GDM1 (cell line): ENCODE measurements around the gene CMSS1.

Experiments used
- DNase-seq: peaks from one replicate; lab custom pipeline; 2025; lab: John Stamatoyannopoulos, UW

CMSS1 gene

DNA sequence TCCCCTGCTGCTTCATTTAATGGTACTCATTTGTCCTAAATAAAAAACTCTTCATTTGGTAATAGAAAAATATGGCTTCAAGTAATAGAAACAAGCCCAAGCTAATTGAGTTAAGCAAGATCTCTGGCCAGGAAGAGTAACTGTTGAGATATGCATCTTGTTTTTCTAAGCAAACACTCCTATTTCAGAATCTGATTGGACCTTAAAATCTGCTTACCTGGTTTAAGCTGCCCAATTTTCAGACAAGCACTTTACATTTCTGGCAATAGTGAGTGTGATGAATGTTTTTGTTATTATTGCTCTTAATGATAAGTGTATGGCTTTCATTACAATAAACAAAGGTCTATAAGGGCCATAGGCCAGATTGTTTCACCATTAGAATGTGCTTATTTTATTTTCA is 86.2 kb downstream of the CMSS1 start:
- DNase-seq, result no peak

DNA sequence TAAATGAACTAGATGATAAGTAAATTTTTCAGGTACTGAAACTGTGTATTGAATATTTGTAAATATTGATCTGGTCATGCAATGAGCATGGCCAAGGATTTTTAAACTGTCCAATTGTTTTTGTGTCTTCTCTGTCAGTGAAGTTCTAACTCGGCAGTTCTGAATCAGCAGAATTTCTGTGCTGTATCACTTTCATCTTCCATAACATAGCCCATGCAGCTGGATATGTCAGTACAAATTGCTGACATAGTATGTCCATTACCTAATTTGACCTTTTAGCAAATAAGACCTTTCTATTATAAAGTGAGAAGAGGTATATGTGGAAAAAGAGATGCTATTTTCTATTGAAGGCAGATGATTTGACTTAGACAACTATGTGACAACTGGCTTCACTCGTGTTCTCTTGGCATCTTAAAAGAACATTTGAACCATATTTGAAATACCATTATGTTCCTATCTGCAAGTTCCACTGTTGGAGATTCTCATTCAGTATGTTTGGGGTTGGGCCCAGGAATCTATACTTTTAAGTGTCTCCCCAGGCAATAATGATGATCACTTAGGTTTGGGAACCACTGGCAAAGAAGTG is 90.4 kb downstream of the CMSS1 start:
- no peak for DNase-seq

- no peak for DNase-seq
Observed at GRCh38 chr3:99909714-99910495, 92.2 kb downstream of the CMSS1 start.

DNA sequence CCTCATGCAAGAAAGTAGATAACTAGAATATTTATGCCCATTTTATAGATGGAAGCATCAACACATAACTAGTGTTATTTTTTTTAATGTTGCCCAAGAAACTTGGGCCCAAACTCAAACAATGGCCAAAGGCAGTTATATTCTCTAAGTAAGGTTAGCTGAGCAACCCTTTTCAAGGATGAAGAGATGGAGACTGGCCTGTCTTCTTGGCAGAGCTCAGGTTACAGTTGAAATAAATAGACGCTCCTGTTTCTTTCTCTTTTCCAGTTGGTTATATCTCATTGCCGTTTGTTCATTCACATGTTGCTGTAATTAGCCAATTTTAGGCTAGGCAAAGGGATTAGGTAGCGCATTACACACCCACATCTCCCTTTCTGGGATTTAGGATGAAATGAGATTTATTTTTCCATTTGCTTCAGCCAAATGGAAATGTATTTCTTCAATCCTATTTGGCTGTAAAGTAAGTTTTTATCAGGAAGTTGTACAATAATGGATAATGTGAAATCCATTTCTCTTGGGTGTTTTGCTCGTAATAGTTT is 93.2 kb downstream of the CMSS1 start:
- no peak for DNase-seq

DNA sequence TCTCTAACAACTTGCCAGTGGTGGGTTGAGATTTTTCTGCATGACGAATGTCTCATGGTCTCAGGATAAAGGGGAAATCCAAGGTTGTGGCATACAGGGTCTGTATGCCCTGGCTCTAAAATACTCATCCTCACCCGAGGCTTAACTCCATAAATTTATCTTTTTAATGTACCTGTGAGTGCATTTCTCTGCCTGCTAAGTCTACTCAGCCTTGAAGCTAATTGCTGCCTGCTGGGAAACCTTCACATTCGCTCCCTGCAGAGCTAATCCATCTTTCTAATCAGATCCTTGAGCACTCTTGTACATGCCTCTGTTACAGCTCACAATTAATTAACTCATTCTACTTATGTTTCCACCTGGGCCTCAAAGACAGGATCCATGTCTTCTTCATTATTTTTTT is 93.8 kb downstream of the CMSS1 start:
- no peak for DNase-seq

DNA sequence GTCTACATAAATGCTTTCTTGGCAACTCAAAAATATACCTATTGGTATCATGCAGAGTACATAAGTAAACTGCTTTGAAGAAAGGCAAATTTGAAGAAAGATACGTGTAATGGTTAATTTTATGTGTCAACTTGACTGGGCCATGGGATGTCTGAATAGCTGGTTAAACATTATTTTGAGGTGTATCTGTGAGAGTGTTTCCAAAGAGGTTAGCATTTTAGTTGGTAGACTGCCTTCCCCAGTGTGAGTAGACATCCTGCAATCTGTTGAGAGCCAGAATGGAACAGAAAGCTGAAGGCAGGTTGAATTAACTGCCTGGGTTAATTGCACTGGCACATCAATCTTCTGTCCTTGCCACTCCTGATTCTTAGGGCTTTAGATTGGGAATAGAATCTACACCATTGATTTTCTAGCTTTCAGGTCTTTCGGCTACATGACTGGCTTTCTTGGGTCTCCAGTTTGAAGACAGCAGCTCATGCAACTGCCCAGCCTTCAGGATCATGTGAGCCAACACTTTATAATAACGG is 98.3 kb downstream of the CMSS1 start:
- no peak for DNase-seq

DNA sequence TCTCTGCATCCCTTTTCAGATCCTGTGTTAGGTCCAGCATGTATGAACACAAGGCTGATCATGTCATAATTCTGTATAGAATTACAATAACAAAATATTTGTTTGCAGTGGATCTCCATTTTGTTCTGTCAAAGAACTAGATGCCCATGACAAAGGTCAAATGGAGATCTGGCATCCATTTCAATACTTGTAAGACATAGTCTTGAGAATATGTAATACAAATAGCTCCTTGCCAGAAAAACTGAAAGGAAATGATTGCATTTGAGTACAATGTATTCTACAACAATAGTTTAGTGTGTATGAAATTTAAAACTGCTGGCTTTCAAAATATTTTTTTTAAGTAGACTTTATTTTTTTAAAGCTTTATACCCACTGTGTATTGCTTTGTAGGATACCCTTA is 101.1 kb downstream of the CMSS1 start:
- no peak for DNase-seq

- DNase-seq, result no peak
Observed at GRCh38 chr3:99919694-99920093, 102.0 kb downstream of the CMSS1 start.

GRCh38 chr3:99920481-99921376 is 103.1 kb downstream of the CMSS1 start:
- DNase-seq, result no peak

DNA sequence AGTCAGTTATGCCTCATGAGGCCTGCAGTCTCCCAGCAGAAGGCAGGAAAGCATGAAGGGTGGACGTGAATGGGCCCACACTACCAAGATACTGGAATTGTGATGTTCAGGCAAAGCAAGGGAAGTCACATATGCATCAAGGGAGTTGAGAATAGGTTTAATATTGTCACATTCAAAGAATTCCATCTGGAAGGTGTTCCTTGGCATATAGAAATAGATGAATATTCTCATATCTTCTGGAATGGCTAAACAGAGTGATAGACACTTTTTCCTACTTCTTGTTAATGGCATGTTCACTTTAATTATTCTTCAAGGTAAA is 103.7 kb downstream of the CMSS1 start:
- no peak for DNase-seq

DNA sequence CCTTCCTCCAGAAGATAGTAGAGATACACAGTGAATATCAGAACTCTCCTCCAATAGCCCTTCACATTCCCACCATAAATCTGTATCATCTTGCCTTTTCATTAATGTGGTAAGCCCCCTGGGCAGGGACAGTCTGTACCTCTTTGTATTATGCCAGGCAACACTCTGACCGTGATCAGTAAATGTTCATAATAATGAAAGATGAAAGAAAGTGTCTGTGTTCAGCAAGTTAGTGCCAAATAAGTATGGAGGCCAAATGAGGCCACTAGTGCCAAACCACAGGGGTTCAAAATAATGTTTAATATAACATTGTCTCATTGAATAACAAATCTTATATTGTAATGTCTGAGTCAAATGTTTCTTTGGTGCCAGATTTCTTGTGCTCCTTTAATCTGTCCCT is 104.3 kb downstream of the CMSS1 start:
- DNase-seq, result no peak

- DNase-seq, result no peak
Observed at GRCh38 chr3:99923873-99924272, 106.2 kb downstream of the CMSS1 start.

DNA sequence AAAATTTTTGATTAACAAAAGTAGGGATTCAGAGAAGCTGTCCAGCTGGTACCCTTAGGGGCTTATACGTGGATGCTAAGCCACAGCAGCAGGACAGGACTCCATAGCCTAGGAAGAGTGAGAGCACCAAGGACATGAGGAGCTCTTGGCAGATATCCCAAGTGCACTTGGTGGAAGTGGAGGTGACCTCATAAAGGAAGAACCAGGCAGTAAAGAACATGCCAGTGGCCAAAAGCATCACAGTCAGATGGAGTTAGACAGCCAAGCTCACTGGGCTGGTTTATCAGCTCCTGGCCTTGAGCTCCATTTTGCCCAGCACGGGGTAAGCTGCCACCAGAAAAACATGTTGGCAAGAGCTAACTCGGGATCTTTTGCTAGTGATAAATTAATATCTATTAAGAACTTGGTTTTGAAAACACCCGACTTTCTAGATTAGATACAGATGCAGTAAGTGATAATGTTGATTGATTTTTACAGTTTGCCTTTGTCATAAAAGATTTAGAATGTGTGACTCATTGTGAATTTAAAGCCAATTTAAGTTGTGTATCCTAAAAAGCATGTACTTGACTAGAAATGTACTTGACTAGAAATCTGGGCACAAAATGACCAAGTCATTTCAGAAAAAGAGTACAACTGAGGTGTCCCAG is 108.0 kb downstream of the CMSS1 start:
- no peak for DNase-seq

DNA sequence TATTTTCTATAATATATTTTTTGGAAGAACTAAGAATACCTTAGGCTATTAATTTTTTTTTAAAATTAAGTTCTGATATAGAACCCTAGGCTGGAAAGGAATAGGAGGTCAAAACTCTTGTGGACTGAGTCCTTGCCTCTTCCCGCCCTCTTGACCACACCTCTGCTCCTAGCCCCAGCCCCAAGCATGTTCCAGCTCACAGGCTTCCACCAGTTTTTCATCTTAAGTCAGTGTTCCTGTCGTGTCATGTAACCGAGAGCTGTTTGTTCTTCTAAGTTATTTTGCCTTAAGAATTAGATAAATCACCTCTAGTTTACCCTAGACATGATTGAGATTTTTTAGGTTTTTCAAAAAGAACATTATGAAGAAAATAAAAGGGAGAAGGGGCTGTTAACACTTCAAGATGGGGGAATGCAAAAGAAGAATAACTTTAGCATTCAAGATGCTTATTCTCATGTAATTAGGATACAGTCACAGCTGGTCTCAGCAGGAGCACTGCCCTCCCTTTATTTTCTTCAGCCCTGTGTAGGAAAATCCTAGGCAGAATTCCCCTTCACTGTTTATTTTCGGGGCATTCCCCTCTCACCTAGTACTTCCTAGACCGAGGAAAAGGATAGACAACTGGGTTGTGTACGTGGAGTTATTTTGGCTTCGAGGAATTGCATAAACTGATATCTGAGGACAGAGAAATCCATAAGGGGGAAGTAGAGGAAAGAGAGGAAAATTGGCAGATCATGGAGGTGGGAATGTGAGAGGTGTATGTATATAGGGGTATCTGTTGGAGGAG is 110.2 kb downstream of the CMSS1 start:
- no peak for DNase-seq

DNA sequence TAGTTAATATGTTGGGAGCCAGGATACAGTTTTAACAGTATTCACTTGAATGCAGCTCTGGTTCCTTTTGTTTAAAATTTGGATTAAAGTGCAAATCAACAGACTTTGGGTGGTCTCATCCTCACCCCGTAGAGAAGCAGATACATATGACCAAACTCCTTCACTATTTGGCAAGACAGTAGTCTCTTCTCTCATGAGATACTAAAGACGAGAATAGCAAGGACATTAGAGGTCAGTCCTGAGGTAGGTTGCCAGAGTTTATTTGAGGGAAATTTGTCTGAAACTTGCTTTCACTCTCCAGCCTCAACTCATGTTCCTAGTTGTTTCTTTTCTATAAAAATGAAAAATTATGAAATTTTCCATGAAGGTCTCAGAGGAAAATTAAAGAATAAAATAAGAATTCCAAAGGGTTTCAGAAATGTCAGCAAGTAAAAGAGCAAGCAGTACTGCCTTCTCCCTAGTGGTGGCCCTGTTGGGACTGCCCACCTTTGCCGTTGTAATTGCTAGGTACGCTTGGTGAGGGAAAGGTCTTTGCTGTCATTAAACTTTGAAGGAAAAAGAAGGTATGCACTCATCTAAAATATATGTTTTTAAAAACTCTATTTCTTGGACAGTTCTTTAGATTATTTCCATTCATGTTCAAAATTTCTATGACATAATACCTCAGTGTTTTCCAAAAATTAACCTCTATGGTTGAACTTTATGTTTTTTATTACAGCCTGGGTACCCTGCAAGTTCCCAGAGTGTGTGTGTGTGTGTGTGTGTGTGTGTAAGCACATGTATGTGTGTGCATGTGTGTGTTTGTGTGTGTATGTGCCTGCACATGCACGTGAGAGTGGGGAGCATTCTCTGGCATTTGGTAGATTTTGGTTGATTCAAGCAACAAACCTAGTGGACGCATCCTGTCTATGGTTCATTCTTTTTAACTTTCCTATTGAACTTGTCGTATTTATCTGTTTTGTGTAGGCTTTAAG is 111.4 kb downstream of the CMSS1 start:
- no peak for DNase-seq

DNA sequence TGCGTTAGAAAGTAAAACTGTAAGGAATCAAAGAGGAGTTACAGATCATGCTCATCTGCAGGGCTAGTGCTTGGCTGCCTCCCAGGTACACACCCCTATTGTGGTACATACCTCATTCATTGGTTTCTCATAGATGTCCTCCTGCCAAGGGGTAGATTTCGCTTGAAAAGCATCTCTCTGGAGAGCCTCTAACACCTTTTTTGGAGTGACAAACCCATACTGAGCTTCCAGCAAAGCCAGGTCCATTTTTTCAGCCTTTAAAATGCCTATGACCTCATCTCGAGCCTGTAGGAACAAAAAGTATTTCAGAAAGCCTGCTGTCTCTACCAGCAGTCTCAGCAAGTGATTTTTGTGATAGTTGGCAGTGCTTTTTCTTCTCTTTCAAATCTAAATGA is 112.1 kb downstream of the CMSS1 start:
- DNase-seq, result no peak

DNA sequence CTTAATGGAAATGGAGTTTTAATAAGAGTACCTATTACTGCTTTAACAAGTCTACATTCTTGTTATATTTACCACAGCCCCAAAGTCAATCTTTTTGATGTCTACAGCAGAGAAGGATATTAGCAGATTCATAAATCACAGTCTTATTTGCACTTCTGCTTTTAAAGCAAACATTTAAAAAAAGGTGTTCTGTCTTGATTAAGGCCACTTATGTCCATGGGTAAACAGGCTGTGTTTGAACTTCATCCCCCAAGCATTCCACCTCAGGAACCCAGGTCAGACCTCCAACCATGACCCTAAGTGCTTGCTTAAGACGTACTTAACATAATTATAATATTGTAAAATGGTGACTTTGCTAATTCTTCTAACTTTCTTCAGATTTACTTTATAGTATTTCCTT is 113.4 kb downstream of the CMSS1 start:
- DNase-seq, result no peak

GRCh38 chr3:99933971-99934750 is 116.5 kb downstream of the CMSS1 start:
- DNase-seq, result no peak
